ENCODE measurements around the gene PPP1R13L.

GRCh38 chr19:45391871-45392665, 12.8 kb downstream of the PPP1R13L start:
- TF ChIP-seq CTCF (IDR thresholded peaks at IDR 0.05) (no peak), POLR2A (IDR thresholded peaks at IDR 0.05; ENCODE audit: low read depth) (no peak)

Data from esophagus muscularis mucosa (tissue), 3 donors.